GM13976 (cell line): ENCODE data around the gene KRTAP10-1.

Experiments used
- DNase-seq: peaks from one replicate; pipeline ENCODE4 v3.0.0; 2012; ENCODE audit warnings: low spot score
- CTCF ChIP-seq: IDR thresholded peaks from 2 replicates; pipeline ENCODE4 v1.5.1; 2012; ENCODE audit warnings: borderline replicate concordance, mild to moderate bottlenecking; ENCODE audit not compliant: insufficient read depth; ENCODE audit errors: extremely low read depth, missing control alignments, control extremely low read depth
- in situ Hi-C: fragments of 300-500 bp; cut with MboI; formaldehyde crosslinking; loops from one replicate; pipeline ENCODE4 v1.12.0; 2022; ENCODE audit warnings: low sequenced_read_pairs, mixed read lengths, inconsistent platforms; ENCODE audit not compliant: unreplicated experiment

The KRTAP10-1 gene

DNA sequence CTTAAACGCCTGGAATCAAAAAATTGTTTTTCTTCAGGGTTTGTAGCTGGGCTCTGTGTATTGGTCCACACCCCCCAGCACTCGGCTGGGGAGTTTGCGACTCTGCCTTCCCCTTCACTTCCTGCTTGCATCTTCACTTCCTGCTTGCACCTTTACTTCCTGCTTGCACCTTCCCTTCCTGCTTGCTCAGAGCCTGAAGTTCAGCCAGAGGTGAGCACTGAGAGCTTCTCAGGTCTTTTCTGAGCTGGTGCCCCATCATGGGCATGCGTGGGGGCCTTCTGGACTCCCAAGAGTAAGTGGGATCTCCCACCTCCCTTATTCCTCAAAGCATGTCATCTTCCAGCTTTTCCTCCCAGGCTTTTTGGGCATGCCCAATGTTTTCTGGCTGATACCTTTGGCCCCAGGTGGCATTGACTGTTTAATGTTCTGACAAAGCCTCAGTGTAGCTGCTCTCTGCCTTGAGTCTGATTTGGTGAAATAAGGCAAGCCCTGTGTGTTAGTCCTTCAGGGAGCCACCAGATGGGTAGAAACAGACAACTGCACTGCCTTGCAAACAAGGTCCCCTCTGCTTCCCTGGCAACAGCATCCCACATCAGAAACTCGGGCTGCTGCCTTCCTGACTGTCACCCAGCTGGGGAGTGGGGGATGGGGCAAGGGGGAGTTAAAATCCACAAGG lies 7.8 kb upstream of the KRTAP10-1 start:
- TF ChIP-seq CTCF: no peak
- in situ Hi-C loops: no loop called here
- DNase-seq: no peak

DNA sequence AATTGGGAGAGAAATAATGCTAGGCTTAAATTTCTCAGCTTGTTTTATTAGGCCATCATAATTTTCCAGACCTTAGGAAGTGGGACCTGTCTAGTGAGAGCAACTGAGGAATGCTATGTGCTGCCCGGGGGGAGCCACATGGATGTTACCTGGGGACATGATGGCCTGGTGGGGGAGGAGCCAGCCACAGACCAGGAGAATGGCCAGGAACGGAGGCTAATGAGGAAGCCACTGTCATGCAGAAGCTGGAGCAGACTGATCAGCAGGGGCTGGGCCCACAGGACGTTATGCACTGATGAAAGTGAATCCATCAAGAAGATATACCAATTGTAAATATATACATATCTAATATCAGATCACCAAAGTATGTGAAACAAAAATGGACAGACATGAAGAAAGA lies 4.6 kb upstream of the KRTAP10-1 start:
- in situ Hi-C loops: no loop called here
- DNase-seq: no peak
- TF ChIP-seq CTCF: no peak

GRCh38 chr21:44542716-44543115 lies 2.7 kb upstream of the KRTAP10-1 start:
- TF ChIP-seq CTCF: no peak
- DNase-seq: no peak
- in situ Hi-C loops: no loop called here

DNA sequence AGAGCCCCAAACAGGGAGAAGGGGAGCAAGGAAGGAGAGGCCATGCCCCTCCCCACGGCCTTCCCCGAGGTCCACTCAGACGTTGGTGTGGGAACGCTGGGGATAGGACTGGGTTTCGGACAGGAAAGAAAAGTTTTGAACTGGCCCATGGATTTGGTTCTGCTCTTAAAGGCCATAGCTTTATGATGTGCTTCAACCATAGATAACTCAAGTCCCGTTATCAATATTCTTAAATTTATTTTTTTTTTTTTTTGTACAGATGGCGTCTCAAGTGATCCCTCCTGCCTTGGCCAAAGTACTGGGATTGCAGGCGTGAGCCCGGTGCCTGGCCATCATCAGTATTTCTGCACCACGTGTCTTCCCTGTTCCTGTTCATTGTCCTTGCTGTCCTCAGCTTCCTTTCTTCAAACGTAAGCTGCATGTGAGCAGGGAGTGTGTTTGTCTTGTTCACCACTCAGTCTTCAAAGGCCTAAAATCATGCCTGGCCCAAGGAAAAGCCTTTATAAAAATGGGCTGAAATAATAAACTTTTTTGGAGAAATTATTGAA lies 820 bp upstream of the KRTAP10-1 start:
- in situ Hi-C loops: no loop called here
- no peak for DNase-seq
- TF ChIP-seq CTCF: no peak

DNA sequence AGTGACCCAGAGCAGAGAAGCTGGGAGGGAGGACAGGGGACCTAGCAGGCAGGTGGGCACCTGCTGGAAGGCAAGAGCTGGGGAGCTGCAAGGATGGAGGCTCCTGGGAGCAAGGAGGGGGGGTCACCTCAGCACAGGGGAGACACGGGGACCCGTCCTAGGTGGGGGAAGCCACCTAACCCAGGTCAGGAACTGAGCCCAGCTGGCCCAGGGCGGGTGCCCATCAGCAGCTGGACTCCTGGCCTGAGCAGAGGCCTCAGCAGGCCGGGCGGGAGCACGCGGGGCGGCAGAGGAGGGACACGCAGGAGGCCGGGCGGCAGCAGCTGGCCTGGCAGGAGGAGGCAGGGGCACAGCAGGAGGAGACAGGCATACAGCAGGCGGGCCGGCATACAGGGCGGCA lies 949 bp downstream of the KRTAP10-1 start:
- in situ Hi-C loops: no loop called here
- TF ChIP-seq CTCF: no peak

DNA sequence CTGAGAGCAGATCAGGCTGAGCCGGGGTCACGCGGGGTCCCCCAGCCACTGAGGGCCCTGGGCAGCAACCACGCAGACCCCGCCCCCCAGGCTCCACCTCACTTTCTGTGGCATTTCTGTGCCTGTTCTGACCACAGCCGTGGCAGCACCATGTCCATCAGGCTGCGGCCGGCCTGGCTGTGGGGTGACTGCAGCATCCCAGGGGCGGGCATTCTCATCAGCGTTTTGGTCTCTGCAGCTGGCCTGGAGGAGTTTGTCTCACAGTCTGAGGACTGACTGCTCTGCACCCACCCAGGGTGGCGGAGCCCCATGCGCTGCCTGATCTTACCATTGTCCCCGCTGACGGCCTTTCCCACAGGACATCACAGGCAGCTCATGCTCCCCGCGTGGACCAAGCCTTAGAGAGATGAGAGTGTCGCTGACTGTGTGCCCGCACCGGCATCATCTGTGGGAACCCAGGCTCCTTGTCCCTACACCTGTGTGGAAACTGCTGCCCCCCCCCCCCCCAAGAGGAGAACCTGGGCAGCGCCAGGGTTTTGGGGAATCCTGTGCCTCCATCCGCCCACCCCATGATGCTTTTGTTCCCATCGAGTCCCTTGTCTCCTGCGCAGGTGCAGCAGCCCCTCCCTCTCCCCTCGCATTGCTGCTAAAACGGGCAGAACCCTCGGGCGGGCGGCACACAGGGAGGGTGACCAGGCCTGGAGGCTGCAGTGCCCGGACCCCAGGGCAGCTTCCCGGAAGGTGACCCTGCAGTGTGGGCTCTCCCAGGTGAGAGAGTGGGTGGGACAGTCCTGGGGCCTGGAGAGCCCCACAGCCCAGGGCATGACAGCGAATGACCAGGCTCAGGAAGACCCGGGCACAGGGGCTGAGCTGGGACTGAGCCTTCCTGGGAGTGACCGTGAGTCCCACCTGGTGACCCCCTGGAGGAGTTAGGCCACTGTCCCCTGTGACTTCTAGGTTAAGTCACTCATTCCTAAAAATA lies 1.8 kb downstream of the KRTAP10-1 start:
- TF ChIP-seq CTCF: no peak
- DNase-seq: no peak
- in situ Hi-C loops: no loop called here

More for the DNA sequence above, 949 bp downstream of the KRTAP10-1 start:
- no peak for DNase-seq
